Measurements from ENCODE around the gene ESPL1. TPM values are rescaled to one million over a fixed set of nuclear protein-coding genes. Genes with fewer than 3 reads are reported as not detected.

Gene ESPL1
- total RNA-seq, 2 experiments from 2014 or later = 60.8 to 66.9 TPM

GRCh38 chr12:53231921-53232645 lies 36.0 kb upstream of the ESPL1 start, which contains the start of gene RARG:
TSS of gene RARG (minus strand) at chr12:53232209. CDS start at chr12:53227545, 4,664 bp downstream.
- DNase-seq (peak; percentile 83), ATAC-seq (peak; percentile 75)
- H3K9me3 Mint-ChIP-seq (ENCODE audit: low read depth) = no peaks in the 10 kb centered on the region
- no peaks in the 10 kb centered on the region for H3K27me3 Mint-ChIP-seq
- peak within 1 kb of the TSS; percentile 81 for H3K4me3 Mint-ChIP-seq
- H3K36me3 Mint-ChIP-seq (ENCODE audit: low read depth) = peaks cover 2% of the 10 kb centered on the region
- intact Hi-C loops (cut with DNase I, micrococcal nuclease) = loop anchor here (1.0 kb wide), 2 partner anchors 12 to 20 kb away; a partner anchor contains a TSS
- H3K4me1 Mint-ChIP-seq = peaks cover 77% of the 10 kb centered on the region
- H3K27ac Mint-ChIP-seq = peak within 1 kb of the TSS; percentile 84
- POLR2A ChIA-PET = no interaction called here
- CTCF ChIA-PET = no interaction called here

- Mint-ChIP-seq H3K27me3 (no peaks in the 10 kb centered on the region), H3K36me3 (ENCODE audit: low read depth) (peaks cover 2% of the 10 kb centered on the region), H3K4me1 (peaks cover 79% of the 10 kb centered on the region), H3K9me3 (ENCODE audit: low read depth) (no peaks in the 10 kb centered on the region), H3K4me3 (peak overlapping the region; percentile 81), H3K27ac (peak overlapping the region; percentile 84)
- POLR2A ChIA-PET = interaction anchor here (1.4 kb wide), 1 partner anchor 13 kb away, joined by 6 read pairs; no protein-coding TSS in a partner anchor
- intact Hi-C loops (cut with DNase I, micrococcal nuclease) = loop anchor here (1.0 kb wide), 2 partner anchors 13 to 19 kb away; a partner anchor contains a TSS
- DNase-seq (peak; percentile 56), ATAC-seq (peak; percentile 44)
- CTCF ChIA-PET = interaction anchor here (0.5 to 0.7 kb wide), 2 partner anchors 23 to 35 kb away, joined by 3 to 4 read pairs; partner anchors contain the start of gene ESPL1
Observed at GRCh38 chr12:53232646-53233461, 35.2 kb upstream of the ESPL1 start.

GRCh38 chr12:53233671-53234121 lies 34.4 kb upstream of the ESPL1 start:
- intact Hi-C loops (cut with DNase I, micrococcal nuclease) = no loop called here
- Mint-ChIP-seq H3K27me3 (no peaks in the 10 kb centered on the region), H3K27ac (peak overlapping the region; percentile 84), H3K4me1 (peaks cover 71% of the 10 kb centered on the region), H3K9me3 (ENCODE audit: low read depth) (no peaks in the 10 kb centered on the region), H3K4me3 (no peak overlapping the region), H3K36me3 (ENCODE audit: low read depth) (peaks cover 2% of the 10 kb centered on the region)
- ChIA-PET POLR2A (interaction anchor here (1.4 kb wide), 1 partner anchor 14 kb away, joined by 6 read pairs; no protein-coding TSS in a partner anchor), CTCF (interaction anchor here (0.5 to 1.0 kb wide), 3 partner anchors 18 to 34 kb away, joined by 3 to 4 read pairs (median 4); partner anchors contain the start of gene ESPL1)
- ATAC-seq (no peak), DNase-seq (no peak)

GRCh38 chr12:53234271-53234914 lies 33.7 kb upstream of the ESPL1 start:
- ChIA-PET CTCF (interaction anchor here (0.6 to 2.6 kb wide), 3 partner anchors 14 to 20 kb away, joined by 3 to 8 read pairs (median 4); no protein-coding TSS in a partner anchor), POLR2A (interaction anchor here (0.5 kb wide), 1 partner anchor 9 kb away, joined by 5 read pairs; no protein-coding TSS in a partner anchor)
- H3K9me3 Mint-ChIP-seq (ENCODE audit: low read depth) = no peaks in the 10 kb centered on the region
- no peak for DNase-seq
- no peak overlapping the region for H3K4me3 Mint-ChIP-seq
- H3K27me3 Mint-ChIP-seq = no peaks in the 10 kb centered on the region
- ATAC-seq = no peak
- peaks cover 2% of the 10 kb centered on the region for H3K36me3 Mint-ChIP-seq (ENCODE audit: low read depth)
- intact Hi-C loops (cut with DNase I, micrococcal nuclease) = no loop called here
- H3K27ac Mint-ChIP-seq = no peak overlapping the region
- peaks cover 67% of the 10 kb centered on the region for H3K4me1 Mint-ChIP-seq

- intact Hi-C loops (cut with DNase I, micrococcal nuclease) = no loop called here
- ChIA-PET POLR2A (no interaction called here), CTCF (interaction anchor here (0.6 to 2.6 kb wide), 2 partner anchors 9 to 21 kb away, joined by 3 to 8 read pairs; no protein-coding TSS in a partner anchor)
- no peaks in the 10 kb centered on the region for H3K9me3 Mint-ChIP-seq (ENCODE audit: low read depth)
- no peaks in the 10 kb centered on the region for H3K27me3 Mint-ChIP-seq
- peaks cover 60% of the 10 kb centered on the region for H3K4me1 Mint-ChIP-seq
- DNase-seq (no peak), ATAC-seq (no peak)
- no peak overlapping the region for H3K27ac Mint-ChIP-seq
- H3K4me3 Mint-ChIP-seq = no peak overlapping the region
- H3K36me3 Mint-ChIP-seq (ENCODE audit: low read depth) = no peaks in the 10 kb centered on the region
Observed at GRCh38 chr12:53235164-53235563, 32.9 kb upstream of the ESPL1 start.

GRCh38 chr12:53235742-53236442 lies 32.2 kb upstream of the ESPL1 start:
- ATAC-seq = peak; percentile 31
- Mint-ChIP-seq H3K27ac (peak overlapping the region; percentile 78), H3K36me3 (ENCODE audit: low read depth) (no peaks in the 10 kb centered on the region), H3K9me3 (ENCODE audit: low read depth) (no peaks in the 10 kb centered on the region), H3K4me1 (peaks cover 55% of the 10 kb centered on the region), H3K4me3 (peak overlapping the region; percentile 14), H3K27me3 (no peaks in the 10 kb centered on the region)
- CTCF ChIA-PET = interaction anchor here (0.6 to 2.6 kb wide), 6 partner anchors 15 to 109 kb away, joined by 3 to 8 read pairs (median 4); no protein-coding TSS in a partner anchor
- DNase-seq = peak; percentile 62
- intact Hi-C loops (cut with DNase I, micrococcal nuclease) = no loop called here
- POLR2A ChIA-PET = no interaction called here

GRCh38 chr12:53236443-53237111 lies 31.5 kb upstream of the ESPL1 start:
- peak overlapping the region; percentile 78 for H3K27ac Mint-ChIP-seq
- no peaks in the 10 kb centered on the region for H3K27me3 Mint-ChIP-seq
- H3K4me3 Mint-ChIP-seq = no peak overlapping the region
- ChIA-PET POLR2A (interaction anchor here (0.7 kb wide), 1 partner anchor 16 kb away, joined by 3 read pairs; no protein-coding TSS in a partner anchor), CTCF (interaction anchor here (0.6 to 2.6 kb wide), 8 partner anchors 15 to 108 kb away, joined by 3 to 8 read pairs (median 4); no protein-coding TSS in a partner anchor)
- intact Hi-C loops (cut with DNase I, micrococcal nuclease) = no loop called here
- DNase-seq (peak; percentile 54), ATAC-seq (peak; percentile 24)
- no peaks in the 10 kb centered on the region for H3K36me3 Mint-ChIP-seq (ENCODE audit: low read depth)
- H3K4me1 Mint-ChIP-seq = peaks cover 49% of the 10 kb centered on the region
- H3K9me3 Mint-ChIP-seq (ENCODE audit: low read depth) = no peaks in the 10 kb centered on the region

GRCh38 chr12:53239643-53240258 lies 28.3 kb upstream of the ESPL1 start:
- Mint-ChIP-seq H3K27me3 (peaks cover 4% of the 10 kb centered on the region), H3K4me3 (no peak overlapping the region), H3K9me3 (ENCODE audit: low read depth) (no peaks in the 10 kb centered on the region), H3K27ac (peak overlapping the region; percentile 4), H3K4me1 (peaks cover 27% of the 10 kb centered on the region), H3K36me3 (ENCODE audit: low read depth) (no peaks in the 10 kb centered on the region)
- ChIA-PET POLR2A (no interaction called here), CTCF (interaction anchor here (0.7 kb wide), 1 partner anchor 23 kb away, joined by 3 read pairs; no protein-coding TSS in a partner anchor)
- no peak for DNase-seq
- intact Hi-C loops (cut with DNase I, micrococcal nuclease) = no loop called here
- no peak for ATAC-seq

GRCh38 chr12:53241623-53242412 lies 26.3 kb upstream of the ESPL1 start:
- Mint-ChIP-seq H3K27me3 (peaks cover 4% of the 10 kb centered on the region), H3K9me3 (ENCODE audit: low read depth) (no peaks in the 10 kb centered on the region), H3K27ac (no peak overlapping the region), H3K4me3 (no peak overlapping the region), H3K36me3 (ENCODE audit: low read depth) (no peaks in the 10 kb centered on the region), H3K4me1 (peaks cover 7% of the 10 kb centered on the region)
- ATAC-seq (no peak), DNase-seq (no peak)
- intact Hi-C loops (cut with DNase I, micrococcal nuclease) = no loop called here
- CTCF ChIA-PET = interaction anchor here (0.6 to 1.1 kb wide), 3 partner anchors 9 to 82 kb away, joined by 3 to 4 read pairs (median 3); no protein-coding TSS in a partner anchor
- POLR2A ChIA-PET = no interaction called here

Data from activated CD4-positive, alpha-beta T cell treated with anti-CD3 and anti-CD28 coated beads for 36 hours (primary cell).